ENCODE data around the gene UCN2. TPM values are rescaled to one million over a fixed set of nuclear protein-coding genes. Genes with fewer than 3 reads are reported as not detected.

Gene UCN2
- total RNA-seq, 5 donors from 2014 or later (not counting 1 experiment from before 2014, with no cell fraction given): 0.16 TPM; not detected in 4

DNA sequence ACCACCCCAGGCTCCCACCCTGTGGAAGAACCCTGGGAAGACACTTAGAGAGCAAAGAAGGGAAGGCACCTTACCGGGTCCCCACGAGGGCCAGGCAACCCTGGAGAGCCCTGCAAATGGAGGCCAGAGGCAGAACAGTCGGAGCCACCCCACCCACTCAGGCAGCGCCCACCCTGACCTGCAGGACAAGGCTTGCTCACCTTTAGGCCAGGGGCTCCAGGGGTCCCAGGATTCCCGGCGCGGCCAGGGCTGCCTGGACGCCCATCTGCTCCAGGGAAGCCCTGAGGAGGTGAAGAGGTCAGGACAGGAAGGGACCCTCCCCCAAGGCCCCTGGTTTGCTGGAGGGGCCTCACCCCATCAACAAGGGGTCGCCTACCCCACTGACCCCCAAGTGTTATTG lies 21.3 kb upstream of the UCN2 start:
- Mint-ChIP-seq H3K36me3 (no peaks in the 10 kb centered on the region), H3K4me3 (no peak overlapping the region), H3K9me3 (no peaks in the 10 kb centered on the region), H3K27me3 (peaks cover 17 to 24% of the 10 kb centered on the region in 2 donors), H3K27ac (no peak overlapping the region), H3K4me1 (no peaks in the 10 kb centered on the region)
- Histone ChIP-seq H3K27me3 (replicated peaks in 1 of 2; ENCODE audit: control insufficient read depth in 2 of 2, extremely low read depth in 1 of 2, insufficient read depth in 2 of 2, low read length in 1 of 2) (peaks cover 0 to 51% of the 10 kb centered on the region in 2 experiments), H3K9me3 (no peaks in the 10 kb centered on the region), H3K36me3 (ENCODE audit: control insufficient read depth in 2 of 2, extremely low read depth in 1 of 2, insufficient read depth in 1 of 2, low read length in 1 of 2) (no peaks in the 10 kb centered on the region), H3K4me3 (ENCODE audit: control insufficient read depth in 1 of 2, extremely low read depth in 1 of 2, low read length in 1 of 2) (no peak overlapping the region), H3K4me1 (ENCODE audit: control insufficient read depth in 1 of 2, extremely low read depth in 1 of 2, insufficient read depth in 2 of 2, low read length in 2 of 2) (peaks cover 0 to 2% of the 10 kb centered on the region in 2 experiments), H3K27ac (ENCODE audit: low read length) (no peak overlapping the region)
- ChIA-PET CTCF (no interaction called here), POLR2A (no interaction called here)
- WGBS (ENCODE audit: insufficient coverage): 40% methylated on average over 1 of the region's 9 CpGs
- no peak for ATAC-seq (replicated peaks in 1 of 4)
- DNase-seq: no peak

- H3K4me1 Mint-ChIP-seq: no peaks in the 10 kb centered on the region
- Histone ChIP-seq H3K27me3 (replicated peaks in 1 of 2; ENCODE audit: control insufficient read depth in 2 of 2, extremely low read depth in 1 of 2, insufficient read depth in 2 of 2, low read length in 1 of 2) (peaks cover 0 to 29% of the 10 kb centered on the region in 2 experiments), H3K27ac (ENCODE audit: low read length) (no peak overlapping the region), H3K9me3 (no peaks in the 10 kb centered on the region), H3K36me3 (ENCODE audit: control insufficient read depth in 2 of 2, extremely low read depth in 1 of 2, insufficient read depth in 1 of 2, low read length in 1 of 2) (no peaks in the 10 kb centered on the region), H3K4me1 (ENCODE audit: control insufficient read depth in 1 of 2, extremely low read depth in 1 of 2, insufficient read depth in 2 of 2, low read length in 2 of 2) (no peaks in the 10 kb centered on the region), H3K4me3 (ENCODE audit: control insufficient read depth in 1 of 2, extremely low read depth in 1 of 2, low read length in 1 of 2) (no peak overlapping the region)
- H3K36me3 Mint-ChIP-seq: no peaks in the 10 kb centered on the region
- 100% methylated on average over 5 of the region's 14 CpGs for WGBS (ENCODE audit: insufficient coverage)
- no peak overlapping the region for H3K4me3 Mint-ChIP-seq
- POLR2A ChIA-PET: no interaction called here
- H3K27me3 Mint-ChIP-seq: peaks cover 0 to 3% of the 10 kb centered on the region in 2 donors
- CTCF ChIA-PET: interaction anchor here in 1 of 2 donors (0.6 kb wide), 1 partner anchor 75 kb away, joined by 4 read pairs; no protein-coding TSS in a partner anchor
- H3K27ac Mint-ChIP-seq: no peak overlapping the region
- DNase-seq (no peak), ATAC-seq (replicated peaks in 1 of 4) (no peak)
- no peaks in the 10 kb centered on the region for H3K9me3 Mint-ChIP-seq
Observed at GRCh38 chr3:48581621-48582481, 18.3 kb upstream of the UCN2 start.

GRCh38 chr3:48576647-48577046 lies 13.1 kb upstream of the UCN2 start:
- 75% methylated on average over 2 of the region's 4 CpGs for WGBS (ENCODE audit: insufficient coverage)

DNA sequence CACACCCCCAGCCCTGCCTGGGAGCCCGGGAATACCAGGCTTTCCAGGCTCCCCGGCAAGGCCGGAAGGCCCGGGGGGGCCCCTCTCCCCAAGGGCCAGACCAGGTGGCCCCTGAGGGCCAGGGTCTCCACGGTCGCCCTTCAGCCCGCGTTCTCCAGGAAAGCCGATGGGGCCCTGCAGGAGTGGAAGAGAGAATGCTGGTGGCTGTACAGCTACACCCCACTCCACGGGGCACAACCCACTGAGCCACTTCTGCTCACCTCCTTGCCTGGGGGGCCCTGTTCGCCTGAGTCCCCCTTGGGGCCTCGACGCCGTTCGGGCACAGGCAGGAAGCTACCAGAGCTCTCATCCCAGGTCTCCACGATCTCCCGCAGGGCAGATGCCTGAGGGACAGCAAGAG lies 11.8 kb upstream of the UCN2 start:
- no peak overlapping the region for H3K27ac Mint-ChIP-seq

More at GRCh38 chr3:48576647-48577046, 13.1 kb upstream of the UCN2 start:
- no peaks in the 10 kb centered on the region for H3K4me1 ChIP-seq (ENCODE audit: control insufficient read depth in 1 of 2, extremely low read depth in 1 of 2, insufficient read depth in 2 of 2, low read length in 2 of 2)
- Mint-ChIP-seq H3K36me3 (no peaks in the 10 kb centered on the region), H3K9me3 (no peaks in the 10 kb centered on the region), H3K27ac (no peak overlapping the region), H3K4me3 (no peak overlapping the region), H3K4me1 (no peaks in the 10 kb centered on the region), H3K27me3 (no peaks in the 10 kb centered on the region)
- POLR2A ChIA-PET: no interaction called here
- no peak overlapping the region for H3K27ac ChIP-seq (ENCODE audit: low read length)
- peaks cover 0 to 14% of the 10 kb centered on the region in 2 experiments for H3K27me3 ChIP-seq (replicated peaks in 1 of 2; ENCODE audit: control insufficient read depth in 2 of 2, extremely low read depth in 1 of 2, insufficient read depth in 2 of 2, low read length in 1 of 2)
- H3K4me3 ChIP-seq (ENCODE audit: control insufficient read depth in 1 of 2, extremely low read depth in 1 of 2, low read length in 1 of 2): no peak overlapping the region
- no peaks in the 10 kb centered on the region for H3K9me3 ChIP-seq
- no peak for ATAC-seq (replicated peaks in 1 of 4)
- no peaks in the 10 kb centered on the region for H3K36me3 ChIP-seq (ENCODE audit: control insufficient read depth in 2 of 2, extremely low read depth in 1 of 2, insufficient read depth in 1 of 2, low read length in 1 of 2)
- CTCF ChIA-PET: no interaction called here
- no peak for DNase-seq

DNA sequence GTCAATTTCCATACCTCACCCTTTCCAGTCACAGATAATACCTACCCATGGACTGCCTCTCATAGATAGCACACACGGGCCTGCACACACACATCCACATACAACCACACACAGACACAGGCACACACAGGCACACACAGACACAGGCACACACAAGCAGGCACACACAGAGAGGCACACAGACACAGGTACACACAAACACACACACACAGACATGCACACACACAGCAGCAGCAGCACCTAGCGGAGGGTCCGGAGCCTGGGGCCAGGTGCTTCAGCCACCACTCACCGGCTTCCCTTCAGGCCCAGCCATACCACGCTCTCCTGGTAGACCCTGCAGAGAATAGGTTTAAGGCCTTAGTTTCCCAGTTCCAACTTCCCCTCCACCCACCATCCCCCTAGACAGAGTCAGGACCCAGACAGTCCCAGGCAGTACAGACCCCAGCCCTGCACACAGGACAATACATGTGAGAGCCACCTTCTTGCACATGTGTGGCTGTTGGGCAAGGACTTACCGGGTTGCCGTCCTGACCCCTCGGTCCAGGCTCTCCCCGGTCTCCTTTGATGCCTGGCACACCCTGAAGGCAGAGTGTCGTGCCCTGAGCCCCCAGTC lies 10.5 kb upstream of the UCN2 start:
- H3K4me1 Mint-ChIP-seq: no peaks in the 10 kb centered on the region
- no peak overlapping the region for H3K4me3 Mint-ChIP-seq
- no peaks in the 10 kb centered on the region for H3K27me3 ChIP-seq (replicated peaks in 1 of 2; ENCODE audit: control insufficient read depth in 2 of 2, extremely low read depth in 1 of 2, insufficient read depth in 2 of 2, low read length in 1 of 2)
- DNase-seq: no peak
- no peaks in the 10 kb centered on the region for H3K4me1 ChIP-seq (ENCODE audit: control insufficient read depth in 1 of 2, extremely low read depth in 1 of 2, insufficient read depth in 2 of 2, low read length in 2 of 2)
- ChIA-PET POLR2A (no interaction called here), CTCF (no interaction called here)
- H3K36me3 ChIP-seq (ENCODE audit: control insufficient read depth in 2 of 2, extremely low read depth in 1 of 2, insufficient read depth in 1 of 2, low read length in 1 of 2): no peaks in the 10 kb centered on the region
- H3K27me3 Mint-ChIP-seq: no peaks in the 10 kb centered on the region
- H3K9me3 ChIP-seq: no peaks in the 10 kb centered on the region
- H3K27ac Mint-ChIP-seq: no peak overlapping the region
- no peak for ATAC-seq (replicated peaks in 1 of 4)
- H3K36me3 Mint-ChIP-seq: no peaks in the 10 kb centered on the region
- 90% methylated on average over 9 of the region's 10 CpGs for WGBS (ENCODE audit: insufficient coverage)
- H3K27ac ChIP-seq (ENCODE audit: low read length): no peak overlapping the region
- no peaks in the 10 kb centered on the region for H3K9me3 Mint-ChIP-seq
- H3K4me3 ChIP-seq (ENCODE audit: control insufficient read depth in 1 of 2, extremely low read depth in 1 of 2, low read length in 1 of 2): no peak overlapping the region

More for the DNA sequence above, 11.8 kb upstream of the UCN2 start:
- H3K4me1 Mint-ChIP-seq: no peaks in the 10 kb centered on the region
- POLR2A ChIA-PET: no interaction called here
- no peak overlapping the region for H3K27ac ChIP-seq (ENCODE audit: low read length)
- no peaks in the 10 kb centered on the region for H3K36me3 ChIP-seq (ENCODE audit: control insufficient read depth in 2 of 2, extremely low read depth in 1 of 2, insufficient read depth in 1 of 2, low read length in 1 of 2)
- no peaks in the 10 kb centered on the region for H3K36me3 Mint-ChIP-seq
- ATAC-seq (replicated peaks in 1 of 4) (no peak), DNase-seq (no peak)
- no peaks in the 10 kb centered on the region for H3K9me3 ChIP-seq
- no peaks in the 10 kb centered on the region for H3K4me1 ChIP-seq (ENCODE audit: control insufficient read depth in 1 of 2, extremely low read depth in 1 of 2, insufficient read depth in 2 of 2, low read length in 2 of 2)
- H3K27me3 ChIP-seq (replicated peaks in 1 of 2; ENCODE audit: control insufficient read depth in 2 of 2, extremely low read depth in 1 of 2, insufficient read depth in 2 of 2, low read length in 1 of 2): peaks cover 0 to 7% of the 10 kb centered on the region in 2 experiments
- H3K9me3 Mint-ChIP-seq: no peaks in the 10 kb centered on the region
- WGBS (ENCODE audit: insufficient coverage): 89% methylated on average over 7 of the region's 17 CpGs
- CTCF ChIA-PET: interaction anchor here in 1 of 2 donors (0.5 kb wide), 1 partner anchor 162 kb away, joined by 5 read pairs; no protein-coding TSS in a partner anchor
- no peak overlapping the region for H3K4me3 ChIP-seq (ENCODE audit: control insufficient read depth in 1 of 2, extremely low read depth in 1 of 2, low read length in 1 of 2)
- no peaks in the 10 kb centered on the region for H3K27me3 Mint-ChIP-seq
- no peak overlapping the region for H3K4me3 Mint-ChIP-seq

DNA sequence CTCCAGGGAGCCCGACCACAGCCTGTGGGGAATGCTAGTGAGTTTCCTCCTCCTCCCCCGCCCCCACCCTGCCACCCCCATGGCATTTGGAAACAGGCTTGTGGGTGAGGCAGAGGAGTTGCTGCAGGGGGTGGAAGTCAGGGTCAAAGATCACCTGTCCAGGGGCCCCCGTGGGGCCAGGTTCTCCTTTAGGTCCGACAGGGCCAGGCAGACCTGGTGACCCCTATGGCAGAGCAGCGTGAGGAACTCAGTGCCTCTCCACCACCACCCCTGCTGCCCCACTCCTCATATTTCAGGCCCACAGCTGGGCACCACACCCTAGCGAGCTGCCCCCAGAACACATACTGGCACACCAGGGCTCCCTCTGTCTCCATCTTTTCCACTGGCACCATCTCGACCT lies 8.9 kb upstream of the UCN2 start:
- Mint-ChIP-seq H3K4me1 (no peaks in the 10 kb centered on the region), H3K36me3 (no peaks in the 10 kb centered on the region), H3K9me3 (no peaks in the 10 kb centered on the region), H3K4me3 (no peak overlapping the region), H3K27ac (no peak overlapping the region), H3K27me3 (no peaks in the 10 kb centered on the region)
- Histone ChIP-seq H3K4me1 (ENCODE audit: control insufficient read depth in 1 of 2, extremely low read depth in 1 of 2, insufficient read depth in 2 of 2, low read length in 2 of 2) (no peaks in the 10 kb centered on the region), H3K27me3 (replicated peaks in 1 of 2; ENCODE audit: control insufficient read depth in 2 of 2, extremely low read depth in 1 of 2, insufficient read depth in 2 of 2, low read length in 1 of 2) (no peaks in the 10 kb centered on the region), H3K4me3 (ENCODE audit: control insufficient read depth in 1 of 2, extremely low read depth in 1 of 2, low read length in 1 of 2) (no peak overlapping the region), H3K36me3 (ENCODE audit: control insufficient read depth in 2 of 2, extremely low read depth in 1 of 2, insufficient read depth in 1 of 2, low read length in 1 of 2) (no peaks in the 10 kb centered on the region), H3K9me3 (no peaks in the 10 kb centered on the region), H3K27ac (ENCODE audit: low read length) (no peak overlapping the region)
- DNase-seq (no peak), ATAC-seq (replicated peaks in 1 of 4) (no peak)
- ChIA-PET POLR2A (interaction anchor here (0.6 kb wide), 2 partner anchors 109 to 131 kb away, joined by 5 to 6 read pairs; no protein-coding TSS in a partner anchor), CTCF (no interaction called here)
- 80% methylated on average over 2 of the region's 7 CpGs for WGBS (ENCODE audit: insufficient coverage)
